Lower lobe of right lung (tissue), 2 donors: ENCODE data around the gene MCAT. TPM values are rescaled to one million over a fixed set of nuclear protein-coding genes. Genes with fewer than 3 reads are reported as not detected.

Experiments used
- ATAC-seq, 2 donors: fragments of 200-7000 bp; cut with Tn5 transposase; one replicate each; pipeline ENCODE4 v1.9.1; 2020 to 2022; ENCODE audit warnings: mild to moderate bottlenecking in 2 of 2, moderate library complexity in 2 of 2
- DNase-seq: peaks from one replicate; pipeline ENCODE4 v3.0.0-alpha.2; 2020
- H3K27ac ChIP-seq: fragments of 200-600 bp; one replicate; pipeline ENCODE4 v1.8.0; 2022
- H3K27me3 ChIP-seq: fragments of 200-600 bp; one replicate; pipeline ENCODE4 v1.8.0; 2022; ENCODE audit warnings: low read depth
- H3K36me3 ChIP-seq: fragments of 200-600 bp; one replicate; pipeline ENCODE4 v1.8.0; 2022; ENCODE audit warnings: mild to moderate bottlenecking
- H3K4me1 ChIP-seq: fragments of 200-600 bp; one replicate; pipeline ENCODE4 v1.8.0; 2022
- H3K4me3 ChIP-seq: fragments of 200-600 bp; one replicate; pipeline ENCODE4 v1.8.0; 2022; ENCODE audit warnings: mild to moderate bottlenecking
- H3K9me3 ChIP-seq: fragments of 200-600 bp; one replicate; pipeline ENCODE4 v1.8.0; 2022
- CTCF ChIP-seq: fragments of 200-600 bp; IDR thresholded peaks from one replicate; pipeline ENCODE4 v1.8.0; 2022; ENCODE audit warnings: antibody characterized with exemption, mild to moderate bottlenecking
- intact Hi-C: fragments of 100-400 bp; cut with DNase I; formaldehyde crosslinking; loops from one replicate; pipeline ENCODE4 v1.11.0; 2022
- total RNA-seq: library from RNA; stranded (reverse); fragmentation: NEBNext Ultra II Directional; extraction: Animal tissue kit (Norgen Biotek cat#: 25700); gene quantifications from one replicate; pipeline ENCODE4 v1.2.1, GENCODE V29; 2021
- donor health status: DM: no; HTN: yes; CAD: no; lungs with severe emphysema.

Gene MCAT
- total RNA-seq, 1 donor from 2014 or later: 11.7 TPM

- H3K27ac ChIP-seq: no peak overlapping the region
- no peaks in the 10 kb centered on the region for H3K9me3 ChIP-seq
- H3K4me3 ChIP-seq: no peak overlapping the region
- DNase-seq (no peak), ATAC-seq (no peak)
- intact Hi-C loops: no loop called here
- H3K27me3 ChIP-seq: no peaks in the 10 kb centered on the region
- peaks cover 70% of the 10 kb centered on the region for H3K36me3 ChIP-seq
- H3K4me1 ChIP-seq: peaks cover 4% of the 10 kb centered on the region
- TF ChIP-seq CTCF: no peak
These were observed 32.9 kb upstream of the MCAT start for GRCh38 chr22:43176090-43176489.

- Histone ChIP-seq H3K27ac (no peak overlapping the region), H3K9me3 (no peaks in the 10 kb centered on the region), H3K4me1 (no peaks in the 10 kb centered on the region), H3K4me3 (no peak overlapping the region), H3K36me3 (peaks cover 74% of the 10 kb centered on the region), H3K27me3 (no peaks in the 10 kb centered on the region)
- ATAC-seq (no peak), DNase-seq (no peak)
- intact Hi-C loops: no loop called here
- no peak for TF ChIP-seq CTCF
These were observed 31.8 kb upstream of the MCAT start for GRCh38 chr22:43174941-43175531.

GRCh38 chr22:43173976-43174720 is 30.9 kb upstream of the MCAT start:
- no peak for DNase-seq
- ATAC-seq: no peak
- Histone ChIP-seq H3K4me3 (no peak overlapping the region), H3K4me1 (no peaks in the 10 kb centered on the region), H3K36me3 (peaks cover 74% of the 10 kb centered on the region), H3K27ac (no peak overlapping the region), H3K27me3 (no peaks in the 10 kb centered on the region), H3K9me3 (no peaks in the 10 kb centered on the region)
- TF ChIP-seq CTCF: no peak
- intact Hi-C loops: no loop called here

- DNase-seq: no peak
- no peak for ATAC-seq
These were observed 30.4 kb upstream of the MCAT start for GRCh38 chr22:43173566-43173965.

GRCh38 chr22:43172191-43172590 is 29.0 kb upstream of the MCAT start:
- no peaks in the 10 kb centered on the region for H3K9me3 ChIP-seq
- intact Hi-C loops: no loop called here
- no peak for TF ChIP-seq CTCF
- H3K4me1 ChIP-seq: no peaks in the 10 kb centered on the region
- ATAC-seq (no peak), DNase-seq (no peak)
- H3K27me3 ChIP-seq: no peaks in the 10 kb centered on the region
- H3K4me3 ChIP-seq: no peak overlapping the region
- H3K27ac ChIP-seq: no peak overlapping the region
- peaks cover 83% of the 10 kb centered on the region for H3K36me3 ChIP-seq

More at GRCh38 chr22:43173566-43173965, 30.4 kb upstream of the MCAT start:
- Histone ChIP-seq H3K27me3 (no peaks in the 10 kb centered on the region), H3K9me3 (no peaks in the 10 kb centered on the region), H3K4me1 (no peaks in the 10 kb centered on the region), H3K27ac (no peak overlapping the region), H3K36me3 (peaks cover 71% of the 10 kb centered on the region), H3K4me3 (no peak overlapping the region)
- intact Hi-C loops: no loop called here
- TF ChIP-seq CTCF: no peak
